Colonic mucosa (tissue), 4 donors: ENCODE results near the gene ERBB2. TPM values are rescaled to one million over a fixed set of nuclear protein-coding genes. Genes with fewer than 3 reads are reported as not detected.

Experiments
- DNase-seq: peaks from one replicate; pipeline ENCODE4 v3.0.0-alpha.2; 2020
- H3K27ac ChIP-seq: fragments of 200-600 bp; one replicate; pipeline ENCODE4 v1.8.0; 2021
- H3K27me3 ChIP-seq: fragments of 200-600 bp; one replicate; pipeline ENCODE4 v1.8.0; 2021
- H3K36me3 ChIP-seq: fragments of 200-600 bp; one replicate; pipeline ENCODE4 v1.8.0; 2021
- H3K4me1 ChIP-seq: fragments of 200-600 bp; one replicate; pipeline ENCODE4 v1.8.0; 2021; ENCODE audit warnings: mild to moderate bottlenecking
- H3K4me3 ChIP-seq: fragments of 200-600 bp; one replicate; pipeline ENCODE4 v1.8.0; 2021
- H3K9ac ChIP-seq, 2 donors: one replicate each; pipeline ENCODE4 v1.7.0; 2013; ENCODE audit warnings: control low read depth in 2 of 2, low read depth in 2 of 2, low read length in 2 of 2
- H3K9me3 ChIP-seq: fragments of 200-600 bp; one replicate; pipeline ENCODE4 v1.8.0; 2021
- CTCF ChIP-seq: fragments of 200-600 bp; IDR thresholded peaks from one replicate; pipeline ENCODE4 v1.8.0; 2022; ENCODE audit warnings: antibody characterized with exemption, mild to moderate bottlenecking
- intact Hi-C: fragments of 100-400 bp; cut with DNase I; formaldehyde crosslinking; loops from one replicate; pipeline ENCODE4 v1.14.1; 2022
- total RNA-seq, 2 donors: library from RNA; stranded (reverse); fragmentation: NEBNext Ultra II Directional in 1 of 2; extraction: Animal tissue kit (Norgen Biotek cat#: 25700) in 1 of 2; gene quantifications; one replicate each; pipeline ENCODE4 v1.2.1, GENCODE V29; 2021
- donor health status: healthy.
- donor health status: DM: no; HTN: no; CAD: no.
- donor health status: DM: no; HTN: no; CAD: no.

The ERBB2 gene
- total RNA-seq, 2 donors from 2014 or later: 153 to 174 TPM

GRCh38 chr17:39752241-39752881 is 52.5 kb downstream of the ERBB2 start:
- H3K27ac ChIP-seq: no peak overlapping the region
- no peak for DNase-seq
- no peaks in the 10 kb centered on the region for H3K9me3 ChIP-seq
- no peaks in the 10 kb centered on the region for H3K36me3 ChIP-seq
- no peak overlapping the region for H3K9ac ChIP-seq
- no peak overlapping the region for H3K4me3 ChIP-seq
- no peaks in the 10 kb centered on the region for H3K4me1 ChIP-seq
- no peaks in the 10 kb centered on the region for H3K27me3 ChIP-seq
- intact Hi-C loops: loop anchor here (5.0 kb wide), 2 partner anchors 130 to 200 kb away; no protein-coding TSS in a partner anchor
- TF ChIP-seq CTCF: no peak

GRCh38 chr17:39753514-39754160 is 53.8 kb downstream of the ERBB2 start:
- Histone ChIP-seq H3K4me3 (peak overlapping the region; percentile 51), H3K27me3 (no peaks in the 10 kb centered on the region), H3K4me1 (no peaks in the 10 kb centered on the region), H3K9me3 (no peaks in the 10 kb centered on the region), H3K36me3 (no peaks in the 10 kb centered on the region), H3K9ac (peak overlapping the region; percentile 42 to 93), H3K27ac (peak overlapping the region; percentile 81)
- DNase-seq: peak; percentile 67
- intact Hi-C loops: loop anchor here (5.0 kb wide), 2 partner anchors 131 to 201 kb away; no protein-coding TSS in a partner anchor
- TF ChIP-seq CTCF: no peak

- intact Hi-C loops: loop anchor here (5.0 kb wide), 2 partner anchors 132 to 202 kb away; no protein-coding TSS in a partner anchor
- H3K9ac ChIP-seq: peak overlapping the region; percentile 87 to 93
- peak; percentile 94 for DNase-seq
- H3K4me1 ChIP-seq: no peaks in the 10 kb centered on the region
- H3K4me3 ChIP-seq: peak overlapping the region; percentile 51
- no peaks in the 10 kb centered on the region for H3K27me3 ChIP-seq
- no peaks in the 10 kb centered on the region for H3K36me3 ChIP-seq
- H3K27ac ChIP-seq: peak overlapping the region; percentile 81
- no peaks in the 10 kb centered on the region for H3K9me3 ChIP-seq
- TF ChIP-seq CTCF: peak; percentile 94
Measured at GRCh38 chr17:39754161-39754957, 54.5 kb downstream of the ERBB2 start.

GRCh38 chr17:39754958-39755553 is 55.2 kb downstream of the ERBB2 start:
- intact Hi-C loops: loop anchor here (5.0 kb wide), 2 partner anchors 133 to 203 kb away; no protein-coding TSS in a partner anchor
- Histone ChIP-seq H3K27me3 (no peaks in the 10 kb centered on the region), H3K36me3 (no peaks in the 10 kb centered on the region), H3K4me3 (peak overlapping the region; percentile 51), H3K4me1 (no peaks in the 10 kb centered on the region), H3K9me3 (no peaks in the 10 kb centered on the region), H3K9ac (peak overlapping the region; percentile 87 to 93), H3K27ac (peak overlapping the region; percentile 81)
- peak; percentile 43 for DNase-seq
- no peak for TF ChIP-seq CTCF
